Measurements from ENCODE around the gene VPS52.

- no peak for TF ChIP-seq REST (IDR thresholded peaks at IDR 0.05; ENCODE audit: low read depth)
- TF ChIP-seq TAF1 (IDR thresholded peaks at IDR 0.05; ENCODE audit: low read depth): no peak
- TF ChIP-seq EP300 (IDR thresholded peaks at IDR 0.05; ENCODE audit: borderline replicate concordance): no peak
- no peak for TF ChIP-seq CREB1 (IDR thresholded peaks at IDR 0.05; ENCODE audit: low read depth)
- TF ChIP-seq MAX (IDR thresholded peaks at IDR 0.05): no peak
- no peak for TF ChIP-seq FOXM1 (IDR thresholded peaks at IDR 0.05; ENCODE audit: borderline replicate concordance, low read depth)
- no peak for TF ChIP-seq NFIC (IDR thresholded peaks at IDR 0.05)
- TF ChIP-seq YY1 (IDR thresholded peaks at IDR 0.05; ENCODE audit: low read depth): no peak
- TF ChIP-seq RAD21 (IDR thresholded peaks at IDR 0.05; ENCODE audit: low read depth): no peak
- TF ChIP-seq EGR1 (IDR thresholded peaks at IDR 0.05): no peak
- TF ChIP-seq TEAD4 (IDR thresholded peaks at IDR 0.05): no peak
Measured at GRCh38 chr6:33206864-33207551, 64.7 kb downstream of the VPS52 start.

All from Ishikawa (cell line).